CD8-positive, alpha-beta memory T cell (primary cell): ENCODE data around the gene RPL22L1. TPM values are rescaled to one million over a fixed set of nuclear protein-coding genes. Genes with fewer than 3 reads are reported as not detected.
"Not testable (repeated sequence)": the region's sequence is repeated elsewhere in the genome, so short reads cannot be mapped to it uniquely, and the experiment has no call there.

Experiments
- CTCF ChIA-PET: fragments of 350-600 bp; sonication (Branson Sonifier 250); formaldehyde crosslinking; loops from one replicate; lab custom pipeline; 2021; ENCODE audit warnings: antibody characterized with exemption; lab: Charles Lee
- POLR2A ChIA-PET: fragments of 350-600 bp; sonication (Branson Sonifier 250); formaldehyde crosslinking; loops from one replicate; lab custom pipeline; 2021; ENCODE audit warnings: antibody characterized with exemption; lab: Charles Lee
- DNase-seq, 5 donors: peaks; one replicate each; pipeline versions ENCODE4 v3.0.0 to v3.0.0-alpha.2; 2020 to 2022; ENCODE audit warnings: mixed read lengths in 1 of 5
- H3K27ac ChIP-seq: one replicate; pipeline ENCODE4 v1.7.0; 2013; ENCODE audit warnings: low read depth, mild to moderate bottlenecking, low read length, moderate library complexity
- H3K27me3 ChIP-seq: 2 replicates; pipeline ENCODE4 v1.7.0; 2013; ENCODE audit warnings: low read length, mild to moderate bottlenecking; ENCODE audit not compliant: insufficient read depth, poor library complexity, severe bottlenecking
- H3K36me3 ChIP-seq: 2 replicates; pipeline ENCODE4 v1.7.0; 2013; ENCODE audit warnings: mild to moderate bottlenecking, low read length, moderate library complexity; ENCODE audit not compliant: insufficient read depth
- H3K4me1 ChIP-seq: 2 replicates; pipeline ENCODE4 v1.7.0; 2013; ENCODE audit warnings: mild to moderate bottlenecking, low read length, moderate library complexity; ENCODE audit not compliant: insufficient read depth
- H3K4me3 ChIP-seq: 2 replicates; pipeline ENCODE4 v1.7.0; 2013; ENCODE audit warnings: mild to moderate bottlenecking, low read length
- H3K9me3 ChIP-seq: 2 replicates; pipeline ENCODE4 v1.7.0; 2013; ENCODE audit warnings: mild to moderate bottlenecking, low read length
- H3K27ac Mint-ChIP-seq, 8 donors: one replicate each; pipeline ENCODE4 v1.8.0; 2020 to 2021; ENCODE audit warnings: mixed read lengths in 8 of 8, mild to moderate bottlenecking in 6 of 8, inconsistent platforms in 3 of 8, moderate library complexity in 3 of 8
- H3K27me3 Mint-ChIP-seq, 2 donors: one replicate each; pipeline ENCODE4 v1.8.0; 2020 to 2021; ENCODE audit warnings: mixed read lengths in 2 of 2, mild to moderate bottlenecking in 1 of 2, moderate library complexity in 1 of 2
- H3K36me3 Mint-ChIP-seq, 3 donors: one replicate each; pipeline ENCODE4 v1.8.0; 2020 to 2021; ENCODE audit warnings: mixed read lengths in 3 of 3, inconsistent platforms in 1 of 3, mild to moderate bottlenecking in 1 of 3
- H3K4me1 Mint-ChIP-seq, 3 donors: one replicate each; pipeline ENCODE4 v1.8.0; 2020 to 2021; ENCODE audit warnings: mixed read lengths in 3 of 3, inconsistent platforms in 1 of 3, mild to moderate bottlenecking in 1 of 3
- H3K4me3 Mint-ChIP-seq, 7 donors: one replicate each; pipeline ENCODE4 v1.8.0; 2020 to 2021; ENCODE audit warnings: mixed read lengths in 7 of 7, mild to moderate bottlenecking in 6 of 7, moderate library complexity in 4 of 7, inconsistent platforms in 2 of 7
- H3K9me3 Mint-ChIP-seq, 5 donors: one replicate each; pipeline ENCODE4 v1.8.0; 2020 to 2022; ENCODE audit warnings: mixed read lengths in 5 of 5, mild to moderate bottlenecking in 3 of 5, moderate library complexity in 2 of 5, inconsistent platforms in 1 of 5
- polyA plus RNA-seq: library from polyadenylated mRNA; unstranded; fragments of 300-500 nt; fragmentation: Illumina TruSeq; gene quantifications from one replicate; pipeline ENCODE4 v1.2.3, GENCODE V29; 2021
- total RNA-seq, 2 experiments: library from RNA; stranded (reverse); gene quantifications; one replicate each; pipeline ENCODE4 v1.2.3, GENCODE V29; 2021

The RPL22L1 gene
- total and polyA plus RNA-seq, 3 experiments from 2014 or later, result 42.9 to 228 (median 217) TPM

- not testable (repeated sequence) for H3K36me3 Mint-ChIP-seq, H3K9me3 Mint-ChIP-seq, H3K4me1 Mint-ChIP-seq
These were observed 52.5 kb downstream of the RPL22L1 start for GRCh38 chr3:170817471-170817870.

DNA sequence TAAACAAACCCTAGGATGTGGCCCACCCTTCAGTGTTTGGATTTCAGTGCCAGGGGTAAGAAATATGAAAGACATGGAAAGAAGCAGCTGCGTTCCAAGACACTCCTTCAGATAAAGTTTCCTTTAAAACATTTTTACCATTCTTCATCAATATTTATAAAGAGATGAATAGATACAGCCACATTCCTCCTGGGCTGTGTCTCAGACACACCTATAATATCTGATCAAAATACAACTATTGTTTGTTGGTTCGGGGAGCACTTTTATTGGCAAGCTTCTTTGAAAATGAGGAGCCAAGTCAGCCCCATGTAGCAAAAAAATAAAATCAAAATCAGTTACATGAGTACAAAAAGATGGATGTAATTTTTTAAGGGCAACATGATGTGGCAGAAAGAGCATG is 53.2 kb downstream of the RPL22L1 start:
- DNase-seq, result no peak
- H3K9me3 Mint-ChIP-seq, result no peaks in the 10 kb centered on the region
- no peaks in the 10 kb centered on the region for H3K9me3 ChIP-seq
- no peaks in the 10 kb centered on the region for H3K27me3 ChIP-seq
- no peaks in the 10 kb centered on the region for H3K4me1 ChIP-seq
- H3K4me3 ChIP-seq, result no peak overlapping the region
- peaks cover 3 to 25% of the 10 kb centered on the region in 2 donors for H3K27me3 Mint-ChIP-seq
- no peaks in the 10 kb centered on the region for H3K36me3 ChIP-seq
- H3K27ac Mint-ChIP-seq, result no peak overlapping the region
- H3K27ac ChIP-seq, result no peak overlapping the region
- peaks cover 0 to 1% (median 0%) of the 10 kb centered on the region in 3 donors for H3K4me1 Mint-ChIP-seq
- ChIA-PET POLR2A (no interaction called here), CTCF (no interaction called here)
- no peaks in the 10 kb centered on the region for H3K36me3 Mint-ChIP-seq
- no peak overlapping the region for H3K4me3 Mint-ChIP-seq

More at GRCh38 chr3:170817471-170817870, 52.5 kb downstream of the RPL22L1 start:
- DNase-seq, POLR2A ChIA-PET, H3K4me3 Mint-ChIP-seq, H3K9me3 ChIP-seq, H3K27me3 ChIP-seq, CTCF ChIA-PET, H3K4me3 ChIP-seq, H3K27ac ChIP-seq, H3K4me1 ChIP-seq, H3K36me3 ChIP-seq: not testable (repeated sequence)
- Mint-ChIP-seq H3K27ac (peak overlapping the region in 1 of 8 donors; percentile 31), H3K27me3 (peaks cover 3 to 31% of the 10 kb centered on the region in 2 donors)

DNA sequence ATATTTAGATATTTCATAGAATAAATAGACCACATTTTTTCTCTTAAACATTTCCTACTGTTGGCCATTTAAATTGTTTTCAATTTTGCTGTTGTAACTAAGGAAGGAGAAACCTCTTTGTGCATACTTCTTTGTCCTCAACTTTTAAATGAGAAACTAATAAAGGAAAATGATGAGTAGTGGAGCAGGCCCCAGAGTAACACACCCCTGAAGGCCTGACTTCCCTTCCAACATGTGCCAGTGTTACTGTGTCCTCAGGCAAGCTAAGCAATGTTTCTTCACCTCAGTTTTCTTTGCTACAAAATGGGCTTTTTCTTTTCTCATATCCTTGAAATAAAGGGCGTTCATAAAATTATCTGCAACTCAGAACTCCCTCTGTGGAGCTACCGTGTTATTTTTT is 53.7 kb downstream of the RPL22L1 start:
- Mint-ChIP-seq H3K9me3 (no peaks in the 10 kb centered on the region), H3K27ac (peak overlapping the region in 1 of 8 donors; percentile 17), H3K27me3 (peaks cover 2 to 20% of the 10 kb centered on the region in 2 donors), H3K4me3 (no peak overlapping the region), H3K4me1 (peaks cover 0 to 3% (median 0%) of the 10 kb centered on the region in 3 donors), H3K36me3 (no peaks in the 10 kb centered on the region)
- H3K27ac ChIP-seq, result no peak overlapping the region
- POLR2A ChIA-PET, result no interaction called here
- CTCF ChIA-PET, result no interaction called here
- H3K4me1 ChIP-seq, result no peaks in the 10 kb centered on the region
- no peak for DNase-seq
- H3K27me3 ChIP-seq, result no peaks in the 10 kb centered on the region
- H3K36me3 ChIP-seq, result no peaks in the 10 kb centered on the region
- no peak overlapping the region for H3K4me3 ChIP-seq
- H3K9me3 ChIP-seq, result no peaks in the 10 kb centered on the region

DNA sequence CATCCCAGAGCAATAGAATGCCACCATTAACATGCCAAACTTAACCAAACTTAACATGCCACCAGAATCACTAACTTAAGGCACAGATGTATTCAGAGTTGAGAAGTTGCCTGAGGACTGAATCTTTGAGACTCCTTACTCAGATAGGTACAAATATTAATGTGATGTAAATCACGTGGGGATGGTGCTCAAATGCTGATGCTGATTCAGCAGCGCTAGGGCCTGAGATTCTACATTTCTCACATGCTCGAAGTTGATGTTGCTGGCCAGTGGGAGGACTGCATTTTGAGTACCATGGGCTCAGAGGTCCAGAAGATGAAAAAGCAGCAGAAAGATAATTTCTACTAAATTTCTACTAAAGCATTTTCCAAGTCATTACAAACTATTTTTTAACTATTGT is 54.1 kb downstream of the RPL22L1 start:
- Histone ChIP-seq H3K9me3 (no peaks in the 10 kb centered on the region), H3K4me3 (no peak overlapping the region), H3K27ac (no peak overlapping the region), H3K36me3 (no peaks in the 10 kb centered on the region), H3K4me1 (no peaks in the 10 kb centered on the region), H3K27me3 (no peaks in the 10 kb centered on the region)
- peaks cover 0 to 3% (median 0%) of the 10 kb centered on the region in 3 donors for H3K4me1 Mint-ChIP-seq
- no peak overlapping the region for H3K4me3 Mint-ChIP-seq
- ChIA-PET POLR2A (no interaction called here), CTCF (no interaction called here)
- H3K9me3 Mint-ChIP-seq, result no peaks in the 10 kb centered on the region
- no peaks in the 10 kb centered on the region for H3K36me3 Mint-ChIP-seq
- no peak for DNase-seq
- no peak overlapping the region for H3K27ac Mint-ChIP-seq
- peaks cover 1 to 19% of the 10 kb centered on the region in 2 donors for H3K27me3 Mint-ChIP-seq

- CTCF ChIA-PET, result no interaction called here
These were observed 54.7 kb downstream of the RPL22L1 start for GRCh38 chr3:170815340-170815739.

More at GRCh38 chr3:170815340-170815739, 54.7 kb downstream of the RPL22L1 start:
- Mint-ChIP-seq H3K4me1 (peaks cover 0 to 3% (median 0%) of the 10 kb centered on the region in 3 donors), H3K27ac (no peak overlapping the region), H3K4me3 (no peak overlapping the region), H3K27me3 (peaks cover 1 to 14% of the 10 kb centered on the region in 2 donors), H3K36me3 (no peaks in the 10 kb centered on the region), H3K9me3 (no peaks in the 10 kb centered on the region)
- Histone ChIP-seq H3K4me3 (no peak overlapping the region), H3K27ac (peak overlapping the region; percentile 16), H3K4me1 (no peaks in the 10 kb centered on the region), H3K36me3 (no peaks in the 10 kb centered on the region), H3K9me3 (no peaks in the 10 kb centered on the region), H3K27me3 (no peaks in the 10 kb centered on the region)
- no peak for DNase-seq
- POLR2A ChIA-PET, result no interaction called here

Other genes starting within 250 kb of the RPL22L1 start
- 10 to 100 TPM; 10.8 to 12.4 TPM for gene EIF5A2, start 38.4 kb upstream of the RPL22L1 start, total RNA-seq
- gene EIF5A2, start 38.4 kb upstream of the RPL22L1 start, polyA plus RNA-seq, result 18.6 TPM
- gene SLC2A2, start 156.5 kb upstream of the RPL22L1 start, total RNA-seq, result not detected
- gene SLC2A2, start 156.5 kb upstream of the RPL22L1 start, polyA plus RNA-seq, result not detected